ENCODE data around the gene UVRAG. TPM values are rescaled to one million over a fixed set of nuclear protein-coding genes. Genes with fewer than 3 reads are reported as not detected.

The UVRAG gene
- total RNA-seq, 1 donor from 2014 or later: 34.0 TPM

- Histone ChIP-seq H3K27me3 (peaks cover 31% of the 10 kb centered on the region), H4K20me1 (ENCODE audit: low read depth) (no peaks in the 10 kb centered on the region), H3K36me3 (no peaks in the 10 kb centered on the region), H3K27ac (no peak overlapping the region), H2AFZ (replicated peaks) (peak overlapping the region; percentile 97), H3K4me1 (peaks cover 13% of the 10 kb centered on the region), H3K9ac (no peak overlapping the region), H3K4me2 (no peak overlapping the region), H3F3A (ENCODE audit: low read depth) (no peaks in the 10 kb centered on the region), H3K79me2 (ENCODE audit: low read depth) (no peaks in the 10 kb centered on the region), H3K9me3 (ENCODE audit: low read depth) (no peaks in the 10 kb centered on the region), H3K4me3 (no peak overlapping the region)
- Mint-ChIP-seq H3K36me3 (no peaks in the 10 kb centered on the region), H3K9me3 (no peaks in the 10 kb centered on the region), H3K27ac (no peak overlapping the region), H3K4me3 (no peak overlapping the region), H3K27me3 (ENCODE audit: insufficient read depth, low read depth) (peaks cover 11% of the 10 kb centered on the region), H3K4me1 (peaks cover 31% of the 10 kb centered on the region)
- no peak for TF ChIP-seq EZH2 (IDR thresholded peaks at IDR 0.05)
- no peak for TF ChIP-seq CTCF (IDR thresholded peaks at IDR 0.05)
- TF ChIP-seq EZH2phosphoT487 (IDR thresholded peaks at IDR 0.05): no peak
- DNase-seq (ENCODE audit: low spot score): no peak
Observed at GRCh38 chr11:76151556-76152085, 336.6 kb downstream of the UVRAG start.

- no peaks in the 10 kb centered on the region for H3F3A ChIP-seq (ENCODE audit: low read depth)
- H2AFZ ChIP-seq (replicated peaks): peak overlapping the region; percentile 97
- peak; percentile 90 for DNase-seq (ENCODE audit: low spot score)
- H3K9me3 ChIP-seq (ENCODE audit: low read depth): no peaks in the 10 kb centered on the region
- Mint-ChIP-seq H3K36me3 (no peaks in the 10 kb centered on the region), H3K27ac (no peak overlapping the region), H3K4me1 (peaks cover 31% of the 10 kb centered on the region), H3K27me3 (ENCODE audit: insufficient read depth, low read depth) (peaks cover 10% of the 10 kb centered on the region), H3K4me3 (no peak overlapping the region), H3K9me3 (no peaks in the 10 kb centered on the region)
- TF ChIP-seq CTCF (IDR thresholded peaks at IDR 0.05) (peak; percentile 97), EZH2phosphoT487 (IDR thresholded peaks at IDR 0.05) (no peak), EZH2 (IDR thresholded peaks at IDR 0.05) (peak; percentile 46)
- peak overlapping the region; percentile 79 for H3K4me2 ChIP-seq
- H3K4me3 ChIP-seq: peak overlapping the region; percentile 34
- no peaks in the 10 kb centered on the region for H4K20me1 ChIP-seq (ENCODE audit: low read depth)
- H3K36me3 ChIP-seq: no peaks in the 10 kb centered on the region
- H3K9ac ChIP-seq: no peak overlapping the region
- H3K4me1 ChIP-seq: peaks cover 13% of the 10 kb centered on the region
- peaks cover 31% of the 10 kb centered on the region for H3K27me3 ChIP-seq
- no peak overlapping the region for H3K27ac ChIP-seq
- no peaks in the 10 kb centered on the region for H3K79me2 ChIP-seq (ENCODE audit: low read depth)
Observed at GRCh38 chr11:76152086-76152681, 337.2 kb downstream of the UVRAG start.

GRCh38 chr11:76152741-76153570 lies 337.9 kb downstream of the UVRAG start:
- Histone ChIP-seq H3K4me3 (peak overlapping the region; percentile 34), H3K9me3 (ENCODE audit: low read depth) (no peaks in the 10 kb centered on the region), H2AFZ (replicated peaks) (peak overlapping the region; percentile 97), H3K27me3 (peaks cover 31% of the 10 kb centered on the region), H3K4me2 (peak overlapping the region; percentile 79), H3K9ac (no peak overlapping the region), H3K79me2 (ENCODE audit: low read depth) (no peaks in the 10 kb centered on the region), H4K20me1 (ENCODE audit: low read depth) (no peaks in the 10 kb centered on the region), H3K4me1 (peaks cover 13% of the 10 kb centered on the region), H3K36me3 (no peaks in the 10 kb centered on the region), H3F3A (ENCODE audit: low read depth) (no peaks in the 10 kb centered on the region), H3K27ac (no peak overlapping the region)
- Mint-ChIP-seq H3K36me3 (no peaks in the 10 kb centered on the region), H3K4me1 (peaks cover 30% of the 10 kb centered on the region), H3K4me3 (peak overlapping the region; percentile 52), H3K27ac (peak overlapping the region; percentile 27), H3K9me3 (no peaks in the 10 kb centered on the region), H3K27me3 (ENCODE audit: insufficient read depth, low read depth) (peaks cover 10% of the 10 kb centered on the region)
- DNase-seq (ENCODE audit: low spot score): peak; percentile 33
- TF ChIP-seq CTCF (IDR thresholded peaks at IDR 0.05) (no peak), EZH2 (IDR thresholded peaks at IDR 0.05) (no peak), EZH2phosphoT487 (IDR thresholded peaks at IDR 0.05) (no peak)

Measured in neural progenitor cell (in vitro differentiated cells).